C4-2B (cell line): ENCODE results near the gene SLC35B3.
"Not testable (repeated sequence)": the region's sequence is repeated elsewhere in the genome, so short reads cannot be mapped to it uniquely, and the experiment has no call there.

Experiments used
- H3K27ac ChIP-seq: fragments of 450-650 bp; 2 replicates; pipeline ENCODE4 v1.5.1; 2017
- CTCF ChIP-seq: fragments of 450-650 bp; conservative IDR thresholded peaks from 2 replicates; pipeline ENCODE4 v1.5.1; 2017; ENCODE audit warnings: mild to moderate bottlenecking
- ZFX ChIP-seq: fragments of 450-650 bp; IDR thresholded peaks from 2 replicates; pipeline ENCODE4 v1.6.1; 2017

SLC35B3 gene

GRCh38 chr6:8462169-8462568 is 26.8 kb upstream of the SLC35B3 start:
- TF ChIP-seq CTCF (peak; percentile 71), ZFX (no peak)
- peak overlapping the region; percentile 71 for H3K27ac ChIP-seq

GRCh38 chr6:8446391-8446790 is 11.0 kb upstream of the SLC35B3 start:
- no peak overlapping the region for H3K27ac ChIP-seq
- TF ChIP-seq CTCF, result no peak
- no peak for TF ChIP-seq ZFX

GRCh38 chr6:8445930-8446329 is 10.6 kb upstream of the SLC35B3 start:
- not testable (repeated sequence) for H3K27ac ChIP-seq

- no peak overlapping the region for H3K27ac ChIP-seq
- TF ChIP-seq CTCF (no peak), ZFX (no peak)
Observed at GRCh38 chr6:8442150-8442549, 6.8 kb upstream of the SLC35B3 start.

GRCh38 chr6:8441452-8441851 is 6.1 kb upstream of the SLC35B3 start:
- no peak for TF ChIP-seq ZFX
- TF ChIP-seq CTCF, result no peak
- H3K27ac ChIP-seq, result no peak overlapping the region

GRCh38 chr6:8439601-8440268 is 4.4 kb upstream of the SLC35B3 start:
- TF ChIP-seq ZFX (no peak), CTCF (no peak)
- no peak overlapping the region for H3K27ac ChIP-seq

GRCh38 chr6:8437813-8438212 is 2.5 kb upstream of the SLC35B3 start:
- no peak overlapping the region for H3K27ac ChIP-seq
- TF ChIP-seq ZFX, result no peak
- TF ChIP-seq CTCF, result no peak

GRCh38 chr6:8436966-8437365 is 1.6 kb upstream of the SLC35B3 start:
- TF ChIP-seq CTCF, result no peak
- TF ChIP-seq ZFX, result no peak
- H3K27ac ChIP-seq, result no peak overlapping the region
